A204.1 (cell line): ENCODE results near the gene PROZ.
"Not testable (repeated sequence)": the region's sequence is repeated elsewhere in the genome, so short reads cannot be mapped to it uniquely, and the experiment has no call there.

Experiments
- FAIRE-seq: peaks from 2 replicates; lab custom pipeline; 2012; peaks lifted over from hg19 to GRCh38; lab: Jason Lieb, UNC

PROZ gene, protein sequence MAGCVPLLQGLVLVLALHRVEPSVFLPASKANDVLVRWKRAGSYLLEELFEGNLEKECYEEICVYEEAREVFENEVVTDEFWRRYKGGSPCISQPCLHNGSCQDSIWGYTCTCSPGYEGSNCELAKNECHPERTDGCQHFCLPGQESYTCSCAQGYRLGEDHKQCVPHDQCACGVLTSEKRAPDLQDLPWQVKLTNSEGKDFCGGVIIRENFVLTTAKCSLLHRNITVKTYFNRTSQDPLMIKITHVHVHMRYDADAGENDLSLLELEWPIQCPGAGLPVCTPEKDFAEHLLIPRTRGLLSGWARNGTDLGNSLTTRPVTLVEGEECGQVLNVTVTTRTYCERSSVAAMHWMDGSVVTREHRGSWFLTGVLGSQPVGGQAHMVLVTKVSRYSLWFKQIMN

DNA sequence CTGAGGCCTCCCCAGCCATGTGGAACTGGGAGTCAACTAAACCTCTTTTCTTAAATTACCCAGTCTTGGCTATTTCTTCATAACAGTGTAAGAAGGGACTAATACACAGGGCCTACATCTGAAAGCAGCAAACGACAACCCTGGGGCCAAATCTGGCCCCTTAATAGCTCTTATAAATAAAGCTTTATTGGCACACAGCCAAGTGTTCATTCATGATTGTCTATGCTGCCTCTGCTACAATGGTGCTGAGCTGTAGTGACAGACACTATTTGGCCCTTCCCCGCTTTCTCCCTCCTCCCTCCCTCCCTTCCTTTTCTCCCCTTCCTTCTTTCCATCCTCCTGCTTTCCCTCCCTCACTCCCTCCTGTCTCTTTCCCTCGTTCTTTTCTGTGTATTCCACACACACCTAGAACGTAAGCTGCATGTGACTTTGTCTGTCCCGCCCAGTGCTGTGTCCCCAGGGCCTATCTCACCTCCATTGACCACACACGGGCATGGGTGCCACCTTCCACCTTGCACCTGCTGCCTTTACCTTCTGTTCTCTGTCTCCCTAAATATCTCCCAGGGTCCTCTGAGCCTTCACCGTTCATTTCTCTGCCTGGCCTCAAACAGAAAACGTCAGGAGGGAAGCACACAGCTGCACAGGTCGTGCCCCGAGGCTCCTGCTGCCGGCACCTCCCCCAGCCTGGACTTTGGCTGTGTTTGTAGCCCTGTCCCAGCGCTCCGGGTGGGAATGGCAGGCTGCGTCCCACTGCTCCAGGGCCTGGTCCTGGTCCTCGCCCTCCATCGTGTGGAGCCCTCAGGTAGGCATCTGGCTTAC is at the start of gene PROZ:
Gene PROZ (plus strand): TSS at position 720 of the 819 bp plus-strand sequence. CDS start 13 bp downstream, at position 733.
- no peak for FAIRE-seq

DNA sequence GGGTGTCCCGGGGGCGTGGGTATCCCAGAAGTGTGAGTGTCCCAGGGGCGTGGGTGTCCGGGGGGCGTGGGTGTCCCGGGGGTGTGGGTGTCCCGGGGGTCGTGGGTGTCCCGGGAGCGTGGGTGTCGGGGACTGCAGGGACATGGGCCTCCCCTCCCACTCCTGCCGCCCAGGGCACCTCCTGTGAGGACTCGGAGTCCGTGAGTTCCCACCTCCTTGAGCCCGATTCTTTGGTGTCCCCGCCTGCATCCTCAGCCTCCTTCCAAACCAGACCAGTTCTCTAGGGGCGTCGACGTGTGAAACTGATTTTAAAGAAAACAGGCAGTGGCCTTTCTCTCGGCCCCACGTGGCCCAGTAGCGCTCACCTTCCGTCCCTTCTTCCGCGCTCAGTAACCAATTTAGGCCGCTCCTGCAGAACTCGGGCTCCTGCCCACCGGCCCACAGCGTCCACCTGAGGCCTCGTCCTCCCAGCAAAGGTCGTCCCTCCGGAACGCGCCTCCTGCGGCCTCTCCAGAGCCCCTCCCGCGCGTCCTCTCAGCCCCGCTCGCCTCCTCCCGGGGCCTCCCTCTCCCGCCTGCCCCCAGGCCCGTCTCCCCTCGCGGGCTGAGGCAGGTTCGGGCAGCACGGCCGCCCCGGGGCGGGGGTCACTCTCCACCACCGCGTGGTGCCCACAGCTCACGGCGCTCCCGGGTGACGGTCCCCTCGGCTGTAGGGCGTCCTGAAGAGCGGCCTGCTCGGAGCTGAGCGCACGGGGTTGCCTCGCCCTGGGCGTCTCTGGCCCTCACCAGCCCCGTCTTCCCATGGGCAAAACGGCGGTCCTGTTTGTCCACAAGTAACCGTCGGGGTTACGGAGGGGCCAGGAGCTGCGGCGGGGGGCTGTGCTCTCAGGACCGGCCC is 49.0 kb upstream of the PROZ start:
- FAIRE-seq = no peak

DNA sequence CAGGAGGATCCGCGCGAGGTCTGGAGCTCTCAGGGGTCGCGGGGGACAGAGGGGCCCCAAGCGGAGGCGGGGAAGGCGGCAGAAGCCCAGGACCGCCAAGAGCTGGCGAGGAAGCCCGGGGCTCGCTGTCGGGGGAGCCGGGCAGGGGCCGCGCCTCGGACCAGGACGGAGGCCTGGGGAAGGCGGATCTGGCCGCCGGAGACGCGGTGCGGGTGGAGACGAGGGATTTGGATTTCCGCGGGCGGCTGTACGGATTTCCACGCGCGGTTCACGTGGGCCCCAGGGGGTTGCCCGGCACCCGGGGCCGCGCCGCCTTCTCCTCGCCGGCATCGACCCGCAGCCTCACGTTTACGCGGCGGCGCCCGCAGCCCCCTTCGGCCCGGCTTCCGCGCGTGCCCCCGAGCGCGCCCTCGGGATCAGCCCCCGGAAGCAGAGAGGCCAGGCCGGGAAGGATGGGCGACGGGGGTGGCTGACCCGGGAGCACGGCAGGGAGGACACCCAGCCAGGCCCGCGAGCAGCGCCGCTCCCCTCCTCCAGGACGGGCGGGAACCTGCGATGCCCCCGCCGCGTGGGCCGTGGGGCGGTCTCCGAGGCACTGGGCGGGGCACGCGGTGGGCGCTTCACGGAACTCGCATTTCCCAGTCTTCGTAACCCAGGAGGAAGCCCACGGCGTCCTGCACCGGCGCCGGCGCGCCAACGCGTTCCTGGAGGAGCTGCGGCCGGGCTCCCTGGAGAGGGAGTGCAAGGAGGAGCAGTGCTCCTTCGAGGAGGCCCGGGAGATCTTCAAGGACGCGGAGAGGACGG is 48.2 kb upstream of the PROZ start:
- FAIRE-seq = no peak

DNA sequence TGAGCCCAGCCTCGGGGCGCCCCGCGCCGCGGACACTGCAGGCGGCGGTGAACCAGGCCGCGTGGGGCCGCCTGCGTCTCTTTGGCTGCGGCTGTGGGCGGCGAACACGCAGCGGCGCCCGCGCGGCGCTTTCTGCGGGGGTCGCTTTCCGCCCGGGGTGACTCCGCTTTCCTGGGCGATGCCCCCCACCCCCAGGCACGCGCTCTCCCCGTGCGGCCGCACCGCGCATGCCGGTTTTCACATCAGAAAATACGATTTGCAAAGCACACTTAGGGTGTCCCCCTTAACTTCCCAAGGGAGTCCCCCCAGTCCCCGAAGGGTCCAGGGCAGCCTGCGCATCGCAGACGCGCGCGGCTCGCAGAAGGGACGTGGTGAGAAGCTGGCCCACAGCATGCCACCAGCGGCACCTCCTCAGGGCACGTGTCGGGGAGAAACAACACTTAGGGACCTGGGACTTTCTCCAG is 47.6 kb upstream of the PROZ start:
- FAIRE-seq = no peak

DNA sequence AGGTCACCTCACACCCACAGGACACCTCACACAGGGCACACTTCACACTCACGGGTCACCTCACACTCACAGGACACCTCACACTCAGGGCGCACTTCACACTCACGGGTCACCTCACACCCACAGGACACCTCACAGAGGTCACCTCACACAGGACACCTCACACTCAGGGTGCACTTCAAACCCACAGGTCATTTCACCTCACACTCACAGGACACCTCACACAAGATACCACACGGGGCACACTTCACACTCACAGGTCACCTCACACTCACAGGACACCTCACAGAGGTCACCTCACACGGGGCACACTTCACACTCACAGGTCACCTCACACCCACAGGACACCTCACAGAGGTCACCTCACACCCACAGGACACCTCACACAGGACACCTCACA is 46.6 kb upstream of the PROZ start:
- not testable (repeated sequence) for FAIRE-seq

DNA sequence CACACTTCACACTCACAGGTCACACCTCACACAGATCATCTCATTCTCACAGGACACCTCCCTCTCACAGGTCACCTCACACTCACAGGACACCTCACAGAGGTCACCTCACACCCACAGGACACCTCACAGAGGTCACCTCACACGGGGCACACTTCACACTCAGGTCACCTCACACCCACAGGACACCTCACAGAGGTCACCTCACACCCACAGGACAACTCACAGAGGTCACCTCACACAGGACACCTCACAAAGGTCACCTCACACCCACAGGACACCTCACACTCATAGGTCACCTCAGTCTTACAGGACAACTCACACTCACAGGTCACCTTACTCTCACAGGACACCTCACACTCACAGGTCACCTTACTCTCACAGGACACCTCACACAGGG is 46.0 kb upstream of the PROZ start:
- FAIRE-seq = not testable (repeated sequence)

DNA sequence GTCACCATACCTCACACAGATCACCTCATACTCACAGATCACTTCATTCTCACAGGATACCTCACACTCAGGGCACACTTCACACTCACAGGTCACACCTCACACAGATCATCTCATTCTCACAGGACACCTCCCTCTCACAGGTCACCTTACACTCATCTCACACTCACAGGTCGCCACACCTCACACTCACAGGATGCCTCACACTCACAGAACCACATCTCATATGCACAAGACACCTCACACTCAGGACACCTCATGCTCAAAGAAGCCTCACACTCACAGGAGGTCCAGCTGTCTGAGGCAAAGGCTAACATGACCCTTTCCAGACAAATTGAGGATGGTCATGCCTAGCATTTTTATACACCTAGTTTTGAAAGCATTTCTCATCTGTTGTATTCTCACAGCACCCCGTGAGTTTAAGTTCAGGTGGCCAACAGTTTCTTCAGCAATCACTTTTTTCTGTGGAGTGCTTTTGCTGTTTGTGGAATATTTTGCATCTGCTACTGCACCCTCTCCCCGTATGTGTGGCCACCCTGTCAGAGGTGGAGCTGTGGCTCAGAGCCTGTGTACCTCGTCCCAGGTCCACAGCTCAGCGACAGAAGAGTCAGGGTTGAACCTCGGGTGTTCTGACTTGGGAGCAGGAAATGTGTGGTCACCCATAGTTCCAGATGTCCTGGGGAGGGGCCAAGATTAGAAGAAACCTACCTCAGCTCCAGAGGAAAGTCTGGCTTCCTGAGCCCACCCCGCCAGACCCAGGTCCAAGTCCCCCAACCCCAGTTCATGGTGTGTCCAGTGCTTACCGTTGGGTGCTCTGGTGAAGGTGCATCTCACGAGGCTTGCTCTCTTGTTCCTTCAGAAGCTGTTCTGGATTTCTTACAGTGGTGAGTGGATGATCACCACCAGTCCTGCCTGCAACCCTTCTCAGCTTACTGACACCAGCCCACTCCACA is 45.3 kb upstream of the PROZ start:
- no peak for FAIRE-seq

DNA sequence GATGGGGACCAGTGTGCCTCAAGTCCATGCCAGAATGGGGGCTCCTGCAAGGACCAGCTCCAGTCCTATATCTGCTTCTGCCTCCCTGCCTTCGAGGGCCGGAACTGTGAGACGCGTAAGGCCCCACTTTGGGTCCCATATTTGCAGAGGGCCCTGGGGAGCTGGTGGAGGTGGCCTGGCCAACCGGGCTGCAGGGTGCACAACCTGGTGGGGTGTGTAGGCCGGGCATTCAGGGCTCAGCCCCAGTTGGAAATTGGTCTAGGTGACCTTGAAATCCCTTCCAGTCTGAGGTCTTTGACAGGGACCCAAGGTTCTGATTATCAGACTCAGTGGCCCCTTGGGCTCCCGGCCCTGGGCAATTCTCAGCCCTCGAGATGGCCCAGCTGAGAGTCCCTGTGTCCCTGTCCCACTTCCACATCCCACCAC is 44.6 kb upstream of the PROZ start:
- FAIRE-seq = no peak

DNA sequence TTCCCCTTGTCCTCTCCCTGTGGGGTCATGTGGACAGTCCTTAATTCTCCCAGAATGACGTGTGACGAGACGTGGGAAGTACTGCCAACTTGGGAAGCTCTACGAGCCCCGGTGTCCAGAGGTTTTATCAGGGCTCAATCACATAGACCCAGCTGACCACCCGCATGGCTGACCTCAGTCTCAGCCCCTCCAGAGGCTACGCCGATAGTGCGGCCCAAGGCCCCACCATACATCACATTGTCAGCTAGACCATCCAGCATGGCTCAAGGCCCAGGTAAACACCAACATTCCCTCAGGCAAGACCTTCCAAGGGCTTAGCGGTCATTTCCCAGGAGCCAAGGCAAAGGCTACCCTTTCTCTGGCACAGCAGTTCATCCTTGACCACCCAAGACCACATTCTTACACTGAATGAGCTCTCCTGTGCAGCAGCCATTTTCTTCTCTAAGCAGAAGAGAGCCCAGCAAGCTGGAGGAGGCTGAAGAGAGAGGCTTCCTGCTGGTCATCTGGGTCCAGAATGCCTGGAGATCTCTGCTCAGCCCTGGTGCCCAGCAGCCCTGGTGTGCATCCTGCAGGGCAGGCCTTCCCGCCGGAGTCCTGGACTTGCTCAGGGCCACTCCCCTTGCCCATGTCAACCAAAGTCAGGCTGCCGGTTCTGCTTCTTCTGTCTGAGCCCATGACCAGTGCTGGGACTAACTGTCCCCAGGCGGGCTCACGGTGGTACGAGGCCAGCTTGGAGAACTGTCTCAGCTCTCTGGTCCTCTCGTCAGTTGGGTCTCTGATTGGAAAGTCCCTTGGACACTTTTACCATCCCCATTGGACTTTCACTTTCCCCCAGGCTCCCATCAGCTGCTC is 43.7 kb upstream of the PROZ start:
- FAIRE-seq = no peak

DNA sequence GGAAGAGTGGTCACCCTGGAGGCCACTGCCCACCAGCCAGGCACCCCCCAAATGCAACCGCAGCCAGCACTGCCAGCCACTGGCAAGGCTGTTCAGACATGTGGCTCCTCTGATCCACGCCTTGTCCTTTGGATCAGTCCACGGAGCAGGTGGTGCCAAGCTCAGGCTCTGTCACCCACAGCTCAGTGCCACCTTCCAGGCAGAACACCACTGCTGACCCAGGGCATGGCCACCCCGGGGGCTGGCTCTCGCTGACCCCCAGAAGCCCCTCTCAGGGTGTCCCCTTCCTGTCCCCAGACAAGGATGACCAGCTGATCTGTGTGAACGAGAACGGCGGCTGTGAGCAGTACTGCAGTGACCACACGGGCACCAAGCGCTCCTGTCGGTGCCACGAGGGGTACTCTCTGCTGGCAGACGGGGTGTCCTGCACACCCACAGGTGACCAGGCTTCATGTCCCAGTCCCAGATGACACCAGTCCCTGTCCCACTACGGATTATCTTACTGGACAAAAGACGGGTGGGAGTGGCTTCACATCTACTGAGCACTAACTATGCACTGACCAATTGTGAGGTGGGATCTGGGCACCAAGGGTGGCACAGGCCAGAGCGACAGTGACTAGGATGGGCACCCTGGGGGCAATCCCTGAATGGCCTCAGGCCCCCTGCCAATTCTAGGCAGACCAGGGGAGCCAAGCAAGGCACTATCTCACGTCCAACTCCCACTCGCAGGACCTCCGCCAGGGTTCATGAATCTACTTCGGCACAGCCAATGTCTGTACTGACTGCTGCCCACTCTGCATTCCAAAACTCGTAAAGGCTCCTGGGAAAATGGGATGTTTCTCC is 42.9 kb upstream of the PROZ start:
- no peak for FAIRE-seq

DNA sequence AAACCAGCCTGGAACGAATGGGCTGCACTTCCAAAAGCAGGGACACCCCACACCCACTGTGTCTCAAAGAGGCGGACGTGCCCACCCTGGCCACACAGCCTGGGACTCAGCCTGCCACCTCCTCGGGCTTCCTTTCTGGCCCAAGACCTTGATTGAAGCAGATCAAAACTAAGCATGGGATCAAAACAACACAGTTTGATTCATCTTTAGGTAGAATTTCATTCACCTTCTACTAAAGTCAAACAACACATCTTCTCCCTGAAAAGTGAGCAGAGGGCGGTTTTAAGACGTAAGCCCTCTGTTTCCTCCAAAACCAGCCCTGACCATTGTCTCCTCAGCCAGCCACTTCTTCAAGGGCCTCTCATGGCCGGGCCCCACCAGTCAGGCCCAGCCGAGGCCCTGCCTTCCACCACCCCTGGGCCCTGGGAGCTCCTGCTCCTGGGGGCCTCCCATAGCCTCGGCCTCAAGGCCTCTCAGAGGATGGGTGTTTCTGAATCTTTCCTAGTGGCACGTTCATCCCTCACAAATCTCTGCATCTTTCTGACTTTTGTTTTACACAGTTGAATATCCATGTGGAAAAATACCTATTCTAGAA is 42.1 kb upstream of the PROZ start:
- no peak for FAIRE-seq

DNA sequence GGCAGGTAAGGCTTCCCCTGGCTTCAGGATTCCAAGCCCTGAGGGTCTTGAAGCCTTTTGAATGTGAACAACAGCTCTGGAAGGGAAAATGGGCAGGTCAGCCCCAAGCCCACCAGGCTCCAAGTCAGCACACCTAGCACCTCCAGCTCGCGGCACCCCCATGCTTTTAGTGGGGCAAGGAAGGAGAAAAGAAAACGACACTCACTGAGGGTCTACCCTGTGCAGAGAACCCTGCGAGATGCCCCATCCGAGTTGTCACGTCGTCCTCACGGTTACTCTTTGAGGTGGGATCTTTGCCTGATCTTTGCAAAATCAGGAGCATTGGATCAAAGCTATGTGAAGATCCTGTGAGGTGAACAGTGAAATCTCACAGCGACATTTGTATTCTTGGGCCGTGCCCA is 41.6 kb upstream of the PROZ start:
- no peak for FAIRE-seq

DNA sequence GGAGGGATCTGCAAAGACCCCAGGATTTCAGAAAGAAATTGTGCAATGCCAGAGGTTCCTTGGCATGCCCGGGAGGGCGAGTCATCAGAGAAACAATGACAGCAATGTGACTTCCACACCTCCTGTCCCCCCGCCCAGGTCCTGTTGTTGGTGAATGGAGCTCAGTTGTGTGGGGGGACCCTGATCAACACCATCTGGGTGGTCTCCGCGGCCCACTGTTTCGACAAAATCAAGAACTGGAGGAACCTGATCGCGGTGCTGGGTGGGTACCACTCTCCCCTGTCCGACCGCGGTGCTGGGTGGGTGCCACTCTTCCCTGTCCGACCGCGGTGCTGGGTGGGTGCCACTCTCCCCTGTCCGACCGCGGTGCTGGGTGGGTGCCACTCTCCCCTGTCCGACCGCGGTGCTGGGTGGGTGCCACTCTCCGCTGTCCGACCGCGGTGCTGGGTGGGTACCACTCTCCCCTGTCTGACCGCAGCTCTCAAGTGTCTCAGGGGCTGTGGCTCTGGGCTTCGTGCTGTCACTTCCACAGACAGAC is 41.0 kb upstream of the PROZ start:
- no peak for FAIRE-seq

DNA sequence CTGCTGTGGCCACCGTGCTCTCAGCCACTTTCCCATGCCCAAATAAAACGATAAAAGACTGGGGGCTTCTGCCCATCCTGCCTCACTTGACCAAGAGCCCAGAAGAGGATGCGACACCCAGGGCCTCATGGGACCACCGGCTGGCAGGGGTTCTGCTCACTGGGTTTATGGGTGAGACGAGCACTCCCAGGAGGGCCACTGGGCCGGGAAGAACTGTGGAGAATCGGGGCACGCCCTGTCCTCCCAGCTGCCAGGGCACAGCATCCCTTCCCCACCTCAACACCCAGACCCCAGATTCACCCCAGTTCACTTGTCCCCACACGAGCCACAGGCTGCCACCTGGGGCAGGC is 40.6 kb upstream of the PROZ start:
- no peak for FAIRE-seq

DNA sequence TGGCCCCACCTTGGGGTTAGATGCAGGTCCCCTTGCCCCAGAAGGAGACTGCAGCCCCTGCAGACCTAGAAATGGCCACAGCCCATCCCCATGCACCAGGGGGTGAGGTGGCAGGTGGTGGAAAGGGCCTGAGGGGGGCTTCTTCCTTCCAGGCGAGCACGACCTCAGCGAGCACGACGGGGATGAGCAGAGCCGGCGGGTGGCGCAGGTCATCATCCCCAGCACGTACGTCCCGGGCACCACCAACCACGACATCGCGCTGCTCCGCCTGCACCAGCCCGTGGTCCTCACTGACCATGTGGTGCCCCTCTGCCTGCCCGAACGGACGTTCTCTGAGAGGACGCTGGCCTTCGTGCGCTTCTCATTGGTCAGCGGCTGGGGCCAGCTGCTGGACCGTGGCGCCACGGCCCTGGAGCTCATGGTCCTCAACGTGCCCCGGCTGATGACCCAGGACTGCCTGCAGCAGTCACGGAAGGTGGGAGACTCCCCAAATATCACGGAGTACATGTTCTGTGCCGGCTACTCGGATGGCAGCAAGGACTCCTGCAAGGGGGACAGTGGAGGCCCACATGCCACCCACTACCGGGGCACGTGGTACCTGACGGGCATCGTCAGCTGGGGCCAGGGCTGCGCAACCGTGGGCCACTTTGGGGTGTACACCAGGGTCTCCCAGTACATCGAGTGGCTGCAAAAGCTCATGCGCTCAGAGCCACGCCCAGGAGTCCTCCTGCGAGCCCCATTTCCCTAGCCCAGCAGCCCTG is 40.0 kb upstream of the PROZ start:
- FAIRE-seq = no peak

DNA sequence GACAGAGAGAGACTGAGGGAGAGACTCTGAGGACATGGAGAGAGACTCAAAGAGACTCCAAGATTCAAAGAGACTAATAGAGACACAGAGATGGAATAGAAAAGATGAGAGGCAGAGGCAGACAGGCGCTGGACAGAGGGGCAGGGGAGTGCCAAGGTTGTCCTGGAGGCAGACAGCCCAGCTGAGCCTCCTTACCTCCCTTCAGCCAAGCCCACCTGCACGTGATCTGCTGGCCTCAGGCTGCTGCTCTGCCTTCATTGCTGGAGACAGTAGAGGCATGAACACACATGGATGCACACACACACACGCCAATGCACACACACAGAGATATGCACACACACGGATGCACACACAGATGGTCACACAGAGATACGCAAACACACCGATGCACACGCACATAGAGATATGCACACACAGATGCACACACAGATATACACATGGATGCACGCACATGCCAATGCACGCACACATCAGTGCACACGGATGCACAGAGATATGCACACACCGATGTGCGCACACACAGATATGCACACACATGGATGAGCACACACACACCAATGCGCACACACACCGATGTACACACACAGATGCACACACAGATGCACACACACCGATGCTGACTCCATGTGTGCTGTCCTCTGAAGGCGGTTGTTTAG is 39.2 kb upstream of the PROZ start:
- FAIRE-seq = no peak

DNA sequence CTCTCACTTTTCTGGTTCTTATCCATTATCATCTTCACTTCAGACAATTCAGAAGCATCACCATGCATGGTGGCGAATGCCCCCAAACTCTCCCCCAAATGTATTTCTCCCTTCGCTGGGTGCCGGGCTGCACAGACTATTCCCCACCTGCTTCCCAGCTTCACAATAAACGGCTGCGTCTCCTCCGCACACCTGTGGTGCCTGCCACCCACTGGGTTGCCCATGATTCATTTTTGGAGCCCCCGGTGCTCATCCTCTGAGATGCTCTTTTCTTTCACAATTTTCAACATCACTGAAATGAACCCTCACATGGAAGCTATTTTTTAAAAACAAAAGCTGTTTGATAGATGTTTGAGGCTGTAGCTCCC is 38.6 kb upstream of the PROZ start:
- FAIRE-seq = no peak
